GM19328 (cell line): ENCODE measurements around the gene FAM20A.
A peak's percentile ranks its signal among the peaks of the same experiment; 100 is the strongest.
"Not testable (repeated sequence)": the region's sequence is repeated elsewhere in the genome, so short reads cannot be mapped to it uniquely, and the experiment has no call there.

Experiments used
- ATAC-seq: cut with Tn5 transposase; IDR thresholded peaks from one replicate; pipeline ENCODE4 v1.9.1; 2021; ENCODE audit warnings: mild to moderate bottlenecking, moderate library complexity; ENCODE audit not compliant: unreplicated experiment

Gene FAM20A

GRCh38 chr17:68505951-68506350, 95.2 kb downstream of the FAM20A start:
- ATAC-seq: no peak

- ATAC-seq: no peak
Observed at GRCh38 chr17:68501074-68501473, 100.1 kb downstream of the FAM20A start.

DNA sequence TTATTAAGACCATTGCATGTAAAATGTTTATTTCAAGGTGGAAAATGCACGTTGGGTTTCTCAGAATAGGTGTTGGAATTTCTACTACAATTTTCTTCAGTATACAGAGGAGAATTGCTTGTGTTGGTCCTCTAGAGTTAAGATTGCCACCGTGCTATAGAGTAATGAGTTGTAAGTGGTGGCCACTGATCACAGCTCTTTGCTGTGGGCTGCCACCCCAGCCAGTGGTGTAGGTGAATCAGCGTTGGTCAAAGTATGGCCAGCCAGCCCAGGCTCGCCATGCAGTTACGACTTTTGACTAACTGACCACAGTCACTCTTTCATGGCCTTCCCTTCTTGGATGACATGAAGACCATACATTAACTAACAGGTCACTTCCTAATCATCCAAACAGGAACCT, 101.6 kb downstream of the FAM20A start:
- ATAC-seq: no peak

DNA sequence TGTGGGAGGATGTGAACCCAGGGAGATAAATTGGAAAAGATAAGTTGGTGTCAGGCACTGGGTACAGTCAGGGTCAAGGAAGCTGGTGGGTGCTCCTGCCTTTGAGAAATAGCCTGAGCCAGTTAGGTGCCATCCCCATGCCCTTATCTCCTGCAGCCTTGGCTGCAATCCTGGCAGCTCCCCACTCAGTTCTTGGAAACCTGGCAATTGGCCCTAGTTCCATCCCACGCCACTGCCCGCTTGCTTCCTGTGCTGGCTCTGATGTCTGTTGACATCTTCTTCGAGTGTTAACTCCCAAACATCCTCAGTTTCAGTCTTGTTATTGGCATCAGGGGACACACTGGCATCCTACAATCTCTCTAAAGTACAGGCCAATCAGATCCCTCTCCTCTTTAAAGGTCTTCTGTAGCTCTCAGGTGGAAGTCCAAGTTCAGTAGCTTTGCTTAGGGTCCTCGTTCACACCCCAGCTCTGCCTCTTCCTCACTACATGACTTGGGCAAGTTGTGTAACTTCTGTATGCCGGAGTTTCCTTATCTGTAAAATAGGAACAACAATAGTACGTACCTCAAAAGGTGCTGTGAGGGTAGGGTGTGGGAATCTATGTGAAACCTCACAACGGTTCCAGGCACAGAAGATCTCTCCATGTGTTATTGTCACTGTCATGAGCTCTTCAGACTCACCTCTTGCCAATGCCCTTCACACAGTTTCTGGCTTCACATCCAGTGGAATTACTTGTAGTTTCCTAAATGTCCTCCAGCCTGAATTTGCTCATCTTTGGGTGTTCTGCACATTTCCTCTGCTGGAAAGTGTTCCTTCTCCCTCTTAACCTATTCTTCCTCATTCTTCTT, 102.5 kb downstream of the FAM20A start:
- ATAC-seq: peak; percentile 20

DNA sequence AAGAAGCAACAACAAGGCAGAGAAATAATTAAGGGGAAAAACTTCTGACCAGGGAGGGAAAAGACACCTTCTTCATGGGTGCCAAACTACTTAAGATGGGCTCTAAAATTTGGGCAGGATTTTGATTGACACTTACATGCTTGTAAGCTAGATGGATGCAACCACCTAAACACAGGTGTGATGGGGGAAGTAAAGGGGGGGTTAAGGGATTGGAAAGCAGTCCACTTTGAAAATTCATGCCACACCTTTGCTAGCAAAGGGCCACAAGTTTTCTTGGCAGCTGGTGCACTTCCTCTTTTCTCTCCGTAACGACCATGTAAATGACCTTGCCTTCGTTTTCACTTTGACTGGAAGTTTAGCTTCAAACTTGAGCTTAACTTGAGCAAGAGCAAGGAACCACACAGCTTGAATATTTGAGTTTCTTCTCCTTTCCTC, 103.3 kb downstream of the FAM20A start:
- peak; percentile 91 for ATAC-seq

GRCh38 chr17:68495081-68495480, 106.1 kb downstream of the FAM20A start:
- no peak for ATAC-seq

DNA sequence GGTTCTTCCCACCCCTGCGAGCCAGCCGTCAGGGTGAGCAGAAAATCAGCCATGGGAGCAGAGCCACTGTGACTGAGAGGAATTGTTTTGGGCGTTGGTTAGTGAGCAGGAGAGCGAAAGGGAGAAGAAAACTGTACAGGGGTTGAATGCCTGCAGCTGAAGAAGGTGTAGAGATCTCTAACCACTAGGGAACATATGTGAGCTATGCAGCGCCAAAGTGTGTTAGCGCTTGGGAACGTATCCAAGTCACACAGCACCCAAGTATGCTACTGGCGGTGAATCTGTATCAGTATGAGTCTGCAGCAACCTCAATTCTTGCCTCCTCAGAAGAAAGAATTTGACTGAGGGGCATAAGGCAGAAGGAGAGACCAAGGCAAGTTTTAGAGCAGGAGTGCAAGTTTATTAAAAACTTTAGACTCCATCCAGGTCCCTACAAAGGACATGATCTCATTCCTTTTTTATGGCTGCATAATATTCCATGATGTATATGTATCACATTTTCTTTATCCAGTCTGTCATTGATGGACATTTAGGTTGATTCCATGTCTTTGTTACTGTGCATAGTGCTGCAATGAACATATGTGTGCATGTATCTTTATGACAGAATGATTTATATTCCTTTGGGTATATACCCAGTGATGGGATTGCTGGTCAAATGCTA, 108.6 kb downstream of the FAM20A start:
- not testable (repeated sequence) for ATAC-seq

GRCh38 chr17:68491381-68492231, 109.6 kb downstream of the FAM20A start:
- peak; percentile 63 for ATAC-seq

- ATAC-seq: no peak
Observed at GRCh38 chr17:68489919-68490318, 111.2 kb downstream of the FAM20A start.
